Tibial artery (tissue), 4 donors: ENCODE measurements around the gene STARD5.

Experiments
- DNase-seq, 2 donors: peaks; one replicate each; pipeline ENCODE4 v3.0.0-alpha.2; 2019
- H3K27ac ChIP-seq, 2 donors: fragments of 200-600 bp; sonication (generic) in 1 of 2; 1 replicate in 1 of 2; 2 replicates in 1 of 2; pipeline ENCODE4 v1.5.1; 2018 to 2019; ENCODE audit warnings: mild to moderate bottlenecking in 1 of 2
- H3K27me3 ChIP-seq, 2 donors: fragments of 200-600 bp; sonication (generic) in 1 of 2; one replicate each; pipeline versions ENCODE4 v1.5.1 to v1.6.0; 2016 to 2019
- H3K36me3 ChIP-seq, 3 donors: fragments of 200-600 bp; sonication (generic) in 2 of 3; one replicate each; pipeline ENCODE4 v1.5.1; 2016 to 2019; ENCODE audit warnings: mild to moderate bottlenecking in 2 of 3
- H3K4me1 ChIP-seq, 4 donors: fragments of 200-600 bp; sonication (generic) in 2 of 4; 1 replicate in 3 of 4; 2 replicates in 1 of 4; pipeline ENCODE4 v1.5.1; 2016 to 2019
- H3K4me3 ChIP-seq, 2 donors: fragments of 200-600 bp; sonication (generic) in 1 of 2; 1 replicate in 1 of 2; 2 replicates in 1 of 2; pipeline ENCODE4 v1.5.1; 2018 to 2019; ENCODE audit warnings: mild to moderate bottlenecking in 2 of 2
- H3K9me3 ChIP-seq, 3 donors: fragments of 200-600 bp; sonication (generic) in 1 of 3; one replicate each; pipeline ENCODE4 v1.5.1; 2016 to 2019
- intact Hi-C: fragments of 100-400 bp; cut with DNase I; formaldehyde crosslinking; loops from one replicate; pipeline ENCODE4 v1.15.0; 2023; ENCODE audit warnings: low total_unique reads
- TF ChIP-seq, protein P1 (sequence below), 2 experiments: fragments of 200-600 bp in 1 of 2; fragments of 450-650 bp in 1 of 2; IDR thresholded peaks; one replicate each; pipeline ENCODE4 v1.5.1; 2017 to 2019; ENCODE audit warnings: antibody characterized with exemption in 2 of 2, mild to moderate bottlenecking in 1 of 2, moderate library complexity in 1 of 2

Gene STARD5

GRCh38 chr15:81288040-81288439 is 35.9 kb downstream of the STARD5 start:
- TF ChIP-seq, protein P1, sequence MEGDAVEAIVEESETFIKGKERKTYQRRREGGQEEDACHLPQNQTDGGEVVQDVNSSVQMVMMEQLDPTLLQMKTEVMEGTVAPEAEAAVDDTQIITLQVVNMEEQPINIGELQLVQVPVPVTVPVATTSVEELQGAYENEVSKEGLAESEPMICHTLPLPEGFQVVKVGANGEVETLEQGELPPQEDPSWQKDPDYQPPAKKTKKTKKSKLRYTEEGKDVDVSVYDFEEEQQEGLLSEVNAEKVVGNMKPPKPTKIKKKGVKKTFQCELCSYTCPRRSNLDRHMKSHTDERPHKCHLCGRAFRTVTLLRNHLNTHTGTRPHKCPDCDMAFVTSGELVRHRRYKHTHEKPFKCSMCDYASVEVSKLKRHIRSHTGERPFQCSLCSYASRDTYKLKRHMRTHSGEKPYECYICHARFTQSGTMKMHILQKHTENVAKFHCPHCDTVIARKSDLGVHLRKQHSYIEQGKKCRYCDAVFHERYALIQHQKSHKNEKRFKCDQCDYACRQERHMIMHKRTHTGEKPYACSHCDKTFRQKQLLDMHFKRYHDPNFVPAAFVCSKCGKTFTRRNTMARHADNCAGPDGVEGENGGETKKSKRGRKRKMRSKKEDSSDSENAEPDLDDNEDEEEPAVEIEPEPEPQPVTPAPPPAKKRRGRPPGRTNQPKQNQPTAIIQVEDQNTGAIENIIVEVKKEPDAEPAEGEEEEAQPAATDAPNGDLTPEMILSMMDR (IDR thresholded peaks at IDR 0.05) = no peak
- Histone ChIP-seq H3K9me3 (no peaks in the 10 kb centered on the region), H3K4me1 (no peaks in the 10 kb centered on the region), H3K27ac (no peak overlapping the region), H3K36me3 (peaks cover 0 to 21% (median 12%) of the 10 kb centered on the region in 3 donors), H3K4me3 (no peak overlapping the region), H3K27me3 (no peaks in the 10 kb centered on the region)
- intact Hi-C loops = no loop called here
- DNase-seq = peak in 1 of 2 donors; percentile 7

GRCh38 chr15:81286621-81287121 is 37.3 kb downstream of the STARD5 start:
- intact Hi-C loops = no loop called here
- no peaks in the 10 kb centered on the region for H3K27me3 ChIP-seq
- peak in 1 of 2 donors; percentile 10 for DNase-seq
- H3K27ac ChIP-seq = no peak overlapping the region
- peaks cover 0 to 14% (median 13%) of the 10 kb centered on the region in 3 donors for H3K36me3 ChIP-seq
- TF ChIP-seq, protein P1 (IDR thresholded peaks at IDR 0.05) = no peak
- no peaks in the 10 kb centered on the region for H3K4me1 ChIP-seq
- no peaks in the 10 kb centered on the region for H3K9me3 ChIP-seq
- H3K4me3 ChIP-seq = no peak overlapping the region

GRCh38 chr15:81285461-81285860 is 38.5 kb downstream of the STARD5 start:
- peak in 1 of 2 donors; percentile 28 for DNase-seq
- intact Hi-C loops = no loop called here
- H3K4me1 ChIP-seq = no peaks in the 10 kb centered on the region
- H3K36me3 ChIP-seq = peaks cover 0 to 17% (median 14%) of the 10 kb centered on the region in 3 donors
- no peak overlapping the region for H3K27ac ChIP-seq
- H3K4me3 ChIP-seq = no peak overlapping the region
- TF ChIP-seq, protein P1 (IDR thresholded peaks at IDR 0.05) = no peak
- H3K27me3 ChIP-seq = no peaks in the 10 kb centered on the region
- no peaks in the 10 kb centered on the region for H3K9me3 ChIP-seq

- no peaks in the 10 kb centered on the region for H3K9me3 ChIP-seq
- intact Hi-C loops = no loop called here
- H3K27ac ChIP-seq = no peak overlapping the region
- peak in 1 of 2 donors; percentile 34 for DNase-seq
- TF ChIP-seq, protein P1 (IDR thresholded peaks at IDR 0.05) = no peak
- H3K4me1 ChIP-seq = no peaks in the 10 kb centered on the region
- H3K4me3 ChIP-seq = no peak overlapping the region
- peaks cover 0 to 27% (median 20%) of the 10 kb centered on the region in 3 donors for H3K36me3 ChIP-seq
- no peaks in the 10 kb centered on the region for H3K27me3 ChIP-seq
These were observed 39.5 kb downstream of the STARD5 start for GRCh38 chr15:81284256-81285031.

GRCh38 chr15:81282911-81283310 is 41.0 kb downstream of the STARD5 start:
- no peaks in the 10 kb centered on the region for H3K4me1 ChIP-seq
- intact Hi-C loops = no loop called here
- DNase-seq = peak in 1 of 2 donors; percentile 63
- H3K36me3 ChIP-seq = peaks cover 0 to 28% (median 20%) of the 10 kb centered on the region in 3 donors
- H3K27me3 ChIP-seq = no peaks in the 10 kb centered on the region
- H3K9me3 ChIP-seq = no peaks in the 10 kb centered on the region
- H3K4me3 ChIP-seq = no peak overlapping the region
- TF ChIP-seq, protein P1 (IDR thresholded peaks at IDR 0.05) = no peak
- no peak overlapping the region for H3K27ac ChIP-seq
